Transverse colon (tissue), 4 donors: Measurements from ENCODE around the gene GCC2. TPM values are rescaled to one million over a fixed set of nuclear protein-coding genes. Genes with fewer than 3 reads are reported as not detected.

Source experiments
- DNase-seq: peaks from one replicate; pipeline ENCODE4 v3.0.0-alpha.2; 2019
- H3K27ac ChIP-seq, 4 donors: fragments of 200-600 bp; sonication (generic); 2 replicates each; pipeline ENCODE4 v1.5.1; 2016 to 2018; ENCODE audit warnings: inconsistent platforms in 4 of 4
- H3K27me3 ChIP-seq: fragments of 200-600 bp; sonication (generic); 2 replicates; pipeline ENCODE4 v1.5.1; 2017; ENCODE audit warnings: inconsistent platforms
- H3K36me3 ChIP-seq, 4 donors: fragments of 200-600 bp; sonication (generic); 2 replicates each; pipeline ENCODE4 v1.5.1; 2017 to 2019; ENCODE audit warnings: inconsistent platforms in 4 of 4
- H3K4me1 ChIP-seq, 4 donors: fragments of 200-600 bp; sonication (generic); 2 replicates each; pipeline ENCODE4 v1.5.1; 2017 to 2020; ENCODE audit warnings: inconsistent platforms in 4 of 4
- H3K4me3 ChIP-seq, 4 donors: fragments of 200-600 bp; sonication (generic); 1 replicate in 1 of 4; 2 replicates in 3 of 4; pipeline versions ENCODE4 v1.5.1 to v1.6.1; 2017 to 2019; ENCODE audit warnings: inconsistent platforms in 4 of 4
- H3K9me3 ChIP-seq, 2 donors: fragments of 200-600 bp; sonication (generic); 2 replicates each; pipeline ENCODE4 v1.5.1; 2017 to 2019; ENCODE audit warnings: inconsistent platforms in 2 of 2
- CTCF ChIP-seq, 5 experiments: fragments of 200-600 bp in 3 of 5; fragments of 450-650 bp in 2 of 5; sonication (generic) in 3 of 5; IDR thresholded peaks; 1 replicate in 2 of 5; 2 replicates in 3 of 5; pipeline ENCODE4 v1.5.1; 2016 to 2017; ENCODE audit warnings: antibody characterized with exemption in 5 of 5, inconsistent platforms in 3 of 5, mild to moderate bottlenecking in 2 of 5, moderate library complexity in 1 of 5
- EP300 ChIP-seq: sonication (generic); formaldehyde crosslinking; IDR thresholded peaks from one replicate; pipeline ENCODE4 v1.6.1; 2017; ENCODE audit warnings: antibody characterized with exemption, low read depth
- POLR2A ChIP-seq: fragments of 450-650 bp; IDR thresholded peaks from one replicate; pipeline ENCODE4 v1.6.1; 2016; ENCODE audit warnings: antibody characterized with exemption, mild to moderate bottlenecking, moderate library complexity
- POLR2AphosphoS5 ChIP-seq, 3 donors: sonication (generic); formaldehyde crosslinking; IDR thresholded peaks; one replicate each; pipeline ENCODE4 v1.6.1; 2016; ENCODE audit warnings: antibody characterized with exemption in 3 of 3
- WGBS, 2 donors: methylation state at CpG; one replicate each; pipeline ENCODE4 v1.1.5; 2018; ENCODE audit warnings: low coverage in 1 of 2; 5-methylcytosine and 5-hydroxymethylcytosine counted together
- in situ Hi-C, 4 donors: fragments of 200-750 bp; cut with MboI; loops; one replicate each; pipeline versions ENCODE4 v1.15.0 to v1.15.1; 2017; ENCODE audit warnings: low sequenced_read_pairs in 3 of 4, low pct_ligation_motif_present in 1 of 4, low pct_unique_long_range_greater_than_20kb in 1 of 4
- intact Hi-C: fragments of 100-400 bp; cut with DNase I; formaldehyde crosslinking; loops from one replicate; pipeline ENCODE4 v1.15.1; 2023; ENCODE audit warnings: low total_unique reads
- total RNA-seq, 4 donors: library from RNA; depleted of rRNA; stranded (reverse); fragments of >200 nt; gene quantifications; one replicate each; pipeline ENCODE4 v1.1.0, GENCODE V29; 2016

The GCC2 gene
- total RNA-seq, 4 donors from 2014 or later: 27.5 to 120 (median 75.9) TPM

- Histone ChIP-seq H3K4me1 (peaks cover 0 to 15% (median 0%) of the 10 kb centered on the region in 4 donors), H3K27me3 (no peaks in the 10 kb centered on the region), H3K27ac (peak overlapping the region in 2 of 4 donors; percentile 1 to 33), H3K4me3 (no peak overlapping the region), H3K9me3 (peaks cover 4% of the 10 kb centered on the region in 2 donors), H3K36me3 (peaks cover 0 to 64% (median 19%) of the 10 kb centered on the region in 4 donors)
- intact Hi-C loops: no loop called here
- 59 to 63% methylated on average over 4 of the region's 4 CpGs for WGBS, 2 donors
- TF ChIP-seq CTCF (IDR thresholded peaks at IDR 0.05) (no peak), POLR2AphosphoS5 (IDR thresholded peaks at IDR 0.05) (no peak), EP300 (no peak), POLR2A (no peak)
- DNase-seq: no peak
- in situ Hi-C loops: loop anchor here in 1 of 4 donors (25.0 kb wide), 1 partner anchor 127 kb away; no protein-coding TSS in a partner anchor
Measured at GRCh38 chr2:108460345-108461037, 11.5 kb downstream of the GCC2 start.

DNA sequence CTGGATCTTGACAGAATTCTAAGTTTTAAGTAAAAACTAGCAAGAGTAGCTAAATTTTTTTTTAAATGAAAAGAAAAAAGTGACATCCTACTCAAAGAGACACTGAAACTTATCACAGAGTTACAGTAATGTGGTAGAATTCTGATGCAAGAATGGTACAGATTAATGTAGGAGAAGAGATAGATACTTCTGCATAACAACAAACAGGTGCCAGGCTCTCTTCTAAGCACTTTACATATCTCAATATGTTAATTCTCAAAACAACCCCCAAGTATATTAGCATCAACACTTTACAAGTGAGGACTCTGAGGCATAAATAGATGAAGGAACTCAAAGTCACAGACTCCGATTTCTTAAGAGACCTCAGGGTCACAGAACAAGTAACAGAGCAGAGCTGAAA lies 28.1 kb downstream of the GCC2 start:
- peaks cover 0 to 81% (median 38%) of the 10 kb centered on the region in 4 donors for H3K36me3 ChIP-seq
- in situ Hi-C loops: no loop called here

DNA sequence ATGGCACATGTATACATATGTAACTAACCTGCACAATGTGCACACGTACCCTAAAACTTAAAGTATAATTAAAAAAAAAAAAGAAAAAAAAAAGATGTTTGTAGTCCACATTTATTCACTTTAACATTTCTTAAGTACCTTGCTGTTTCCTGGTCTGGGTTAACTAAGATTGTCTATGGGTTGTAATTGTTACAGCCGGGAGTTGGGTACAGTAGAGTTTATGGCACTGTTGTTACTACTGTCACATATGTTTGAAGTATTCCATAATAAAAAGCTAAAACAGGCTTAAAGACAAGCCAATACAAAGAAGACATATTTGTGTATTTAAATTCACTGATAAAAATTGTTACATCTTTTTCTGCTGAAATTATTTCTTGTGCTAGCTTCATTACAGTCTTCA lies 36.2 kb downstream of the GCC2 start:
- Histone ChIP-seq H3K27me3 (no peaks in the 10 kb centered on the region), H3K9me3 (no peaks in the 10 kb centered on the region), H3K4me3 (no peak overlapping the region), H3K4me1 (peaks cover 0 to 5% (median 0%) of the 10 kb centered on the region in 4 donors), H3K27ac (no peak overlapping the region), H3K36me3 (peaks cover 0 to 69% (median 34%) of the 10 kb centered on the region in 4 donors)
- in situ Hi-C loops (no loop called here), intact Hi-C loops (no loop called here)
- DNase-seq: no peak
- 13 to 67% methylated on average over 1 to 2 of the region's 2 CpGs for WGBS, 2 donors
- TF ChIP-seq EP300 (no peak), POLR2A (no peak), CTCF (IDR thresholded peaks at IDR 0.05) (no peak), POLR2AphosphoS5 (IDR thresholded peaks at IDR 0.05) (no peak)

More for the DNA sequence above, 28.1 kb downstream of the GCC2 start:
- no peak overlapping the region for H3K4me3 ChIP-seq
- TF ChIP-seq POLR2AphosphoS5 (IDR thresholded peaks at IDR 0.05) (no peak), EP300 (no peak), CTCF (IDR thresholded peaks at IDR 0.05) (no peak), POLR2A (no peak)
- intact Hi-C loops: no loop called here
- H3K9me3 ChIP-seq: no peaks in the 10 kb centered on the region
- no peaks in the 10 kb centered on the region for H3K4me1 ChIP-seq
- H3K27me3 ChIP-seq: no peaks in the 10 kb centered on the region
- DNase-seq: no peak
- no peak overlapping the region for H3K27ac ChIP-seq
- WGBS, 2 donors: 90% methylated on average over 1 of the region's 1 CpG; no CpG with 5 or more reads in 1 of the 2 donors

- Histone ChIP-seq H3K27ac (no peak overlapping the region), H3K36me3 (peaks cover 0 to 70% (median 24%) of the 10 kb centered on the region in 4 donors), H3K4me3 (no peak overlapping the region), H3K9me3 (no peaks in the 10 kb centered on the region), H3K4me1 (peaks cover 0 to 9% (median 4%) of the 10 kb centered on the region in 4 donors), H3K27me3 (no peaks in the 10 kb centered on the region)
- in situ Hi-C loops (no loop called here), intact Hi-C loops (no loop called here)
- TF ChIP-seq POLR2AphosphoS5 (IDR thresholded peaks at IDR 0.05) (no peak), POLR2A (no peak), CTCF (IDR thresholded peaks at IDR 0.05) (no peak), EP300 (no peak)
- DNase-seq: no peak
Measured at GRCh38 chr2:108490506-108491122, 41.6 kb downstream of the GCC2 start.
